ENCODE data around the gene ZC3HAV1L.
"Not testable (repeated sequence)": the region's sequence is repeated elsewhere in the genome, so short reads cannot be mapped to it uniquely, and the experiment has no call there.

Gene ZC3HAV1L

DNA sequence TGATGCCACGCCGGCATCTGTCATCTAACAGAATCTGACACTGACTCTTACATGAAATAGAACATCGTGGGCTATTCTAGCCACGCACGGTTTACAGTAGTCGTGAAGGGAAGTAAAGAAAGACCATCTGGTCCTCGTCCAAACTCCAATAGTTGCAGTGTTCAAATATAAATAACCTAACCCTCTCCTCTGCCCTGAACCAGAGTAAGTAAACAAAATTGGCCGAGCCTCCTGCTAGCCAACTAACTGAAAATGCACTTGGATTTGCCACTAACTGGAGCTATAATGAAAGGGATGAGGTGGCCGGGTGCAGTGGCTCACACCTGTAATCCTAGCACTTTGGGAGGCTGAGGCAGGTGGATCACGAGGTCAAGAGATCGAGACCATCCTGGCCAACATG, 29.5 kb upstream of the ZC3HAV1L start:
- no peak overlapping the region for H3K27ac ChIP-seq
- TF ChIP-seq, protein P1, sequence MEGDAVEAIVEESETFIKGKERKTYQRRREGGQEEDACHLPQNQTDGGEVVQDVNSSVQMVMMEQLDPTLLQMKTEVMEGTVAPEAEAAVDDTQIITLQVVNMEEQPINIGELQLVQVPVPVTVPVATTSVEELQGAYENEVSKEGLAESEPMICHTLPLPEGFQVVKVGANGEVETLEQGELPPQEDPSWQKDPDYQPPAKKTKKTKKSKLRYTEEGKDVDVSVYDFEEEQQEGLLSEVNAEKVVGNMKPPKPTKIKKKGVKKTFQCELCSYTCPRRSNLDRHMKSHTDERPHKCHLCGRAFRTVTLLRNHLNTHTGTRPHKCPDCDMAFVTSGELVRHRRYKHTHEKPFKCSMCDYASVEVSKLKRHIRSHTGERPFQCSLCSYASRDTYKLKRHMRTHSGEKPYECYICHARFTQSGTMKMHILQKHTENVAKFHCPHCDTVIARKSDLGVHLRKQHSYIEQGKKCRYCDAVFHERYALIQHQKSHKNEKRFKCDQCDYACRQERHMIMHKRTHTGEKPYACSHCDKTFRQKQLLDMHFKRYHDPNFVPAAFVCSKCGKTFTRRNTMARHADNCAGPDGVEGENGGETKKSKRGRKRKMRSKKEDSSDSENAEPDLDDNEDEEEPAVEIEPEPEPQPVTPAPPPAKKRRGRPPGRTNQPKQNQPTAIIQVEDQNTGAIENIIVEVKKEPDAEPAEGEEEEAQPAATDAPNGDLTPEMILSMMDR (conservative IDR thresholded peaks at IDR 0.05), result no peak
- TF ChIP-seq ZFX (IDR thresholded peaks at IDR 0.05), result no peak

DNA sequence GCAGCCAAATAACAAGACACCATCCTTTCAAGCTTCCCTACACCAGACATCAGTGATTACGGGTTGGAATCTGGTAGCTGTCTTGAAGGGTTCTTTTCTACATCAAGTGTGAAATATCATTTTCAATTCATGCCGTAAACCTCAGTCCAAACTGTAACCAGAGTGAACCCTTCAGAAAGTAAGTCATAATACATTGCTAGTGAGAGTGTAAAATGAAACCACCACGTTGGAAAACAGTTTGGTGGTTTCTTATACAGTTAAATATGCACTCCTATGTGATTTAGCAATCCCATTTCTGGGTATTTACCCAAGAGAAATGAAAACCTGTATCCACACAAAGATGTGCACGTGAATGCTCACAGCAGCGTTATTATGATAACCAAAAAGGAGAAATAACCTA, 25.6 kb upstream of the ZC3HAV1L start:
- TF ChIP-seq ZFX (IDR thresholded peaks at IDR 0.05), result no peak
- TF ChIP-seq, protein P1 (conservative IDR thresholded peaks at IDR 0.05), result no peak
- H3K27ac ChIP-seq, result no peak overlapping the region

DNA sequence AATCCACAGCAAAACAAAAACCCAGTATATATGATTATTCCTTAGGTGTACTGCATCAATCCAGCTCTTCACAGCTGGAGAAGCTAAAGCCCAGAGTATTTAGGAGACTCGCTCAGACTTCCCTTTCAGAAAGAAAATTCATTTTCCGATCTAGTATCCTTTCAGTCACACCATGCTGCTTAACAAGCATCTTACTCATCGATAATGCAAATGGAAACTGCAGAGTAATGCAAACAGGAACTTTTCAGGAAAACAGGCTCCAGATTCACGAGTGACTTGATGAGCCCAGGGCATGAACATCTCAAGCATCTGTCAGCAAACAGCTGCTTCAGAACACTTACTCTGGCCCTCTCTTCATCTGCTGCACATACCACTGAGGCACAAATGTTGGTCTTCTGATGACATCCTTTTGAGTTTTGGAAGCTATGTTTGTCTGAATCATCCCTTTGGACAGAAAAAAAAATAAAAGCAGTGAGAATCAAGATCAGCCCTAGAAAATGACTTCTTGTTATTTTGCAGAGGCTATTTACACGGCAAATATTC, 24.9 kb upstream of the ZC3HAV1L start:
- TF ChIP-seq, protein P1 (conservative IDR thresholded peaks at IDR 0.05), result no peak
- TF ChIP-seq ZFX (IDR thresholded peaks at IDR 0.05), result no peak
- H3K27ac ChIP-seq, result no peak overlapping the region

DNA sequence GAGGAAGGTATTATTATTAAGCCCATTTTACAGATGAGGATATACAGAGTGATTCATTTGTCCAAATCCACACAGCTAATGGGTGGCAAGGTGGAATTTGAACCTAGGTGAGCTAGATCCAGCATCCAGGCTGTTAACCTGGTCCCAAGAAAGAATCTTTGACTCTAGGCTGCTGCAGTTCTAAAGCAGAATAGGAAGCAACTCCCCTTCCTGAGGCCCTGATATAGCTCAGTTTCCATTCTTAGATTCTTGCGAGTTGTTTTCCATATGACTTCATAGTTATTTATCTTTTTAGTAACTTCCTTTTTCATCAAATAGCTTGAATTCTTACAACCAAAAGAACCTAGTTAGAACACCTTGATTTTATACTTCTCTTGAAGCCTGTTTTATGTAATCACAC, 24.1 kb upstream of the ZC3HAV1L start:
- TF ChIP-seq ZFX (IDR thresholded peaks at IDR 0.05), result no peak
- TF ChIP-seq, protein P1 (conservative IDR thresholded peaks at IDR 0.05), result no peak
- no peak overlapping the region for H3K27ac ChIP-seq

DNA sequence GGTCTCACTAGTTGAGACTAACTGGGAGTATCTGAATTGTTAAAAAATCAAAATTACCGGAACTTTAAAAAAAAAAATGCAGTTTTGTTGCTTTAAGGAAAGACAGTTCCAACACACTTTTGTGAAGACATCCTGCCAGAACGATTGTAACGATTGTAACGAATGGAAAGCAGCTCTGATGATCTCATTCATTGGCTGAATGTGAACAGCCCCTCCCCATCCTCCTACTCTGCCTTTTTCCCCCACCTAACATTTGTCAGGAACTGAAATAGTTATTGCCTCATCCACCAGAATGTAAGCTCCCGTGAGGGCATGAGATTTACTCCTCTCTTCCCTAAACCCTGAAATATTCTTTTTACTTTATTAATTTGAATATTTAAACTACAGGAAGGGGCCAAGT, 23.1 kb upstream of the ZC3HAV1L start:
- no peak for TF ChIP-seq ZFX (IDR thresholded peaks at IDR 0.05)
- TF ChIP-seq, protein P1 (conservative IDR thresholded peaks at IDR 0.05), result no peak
- no peak overlapping the region for H3K27ac ChIP-seq

DNA sequence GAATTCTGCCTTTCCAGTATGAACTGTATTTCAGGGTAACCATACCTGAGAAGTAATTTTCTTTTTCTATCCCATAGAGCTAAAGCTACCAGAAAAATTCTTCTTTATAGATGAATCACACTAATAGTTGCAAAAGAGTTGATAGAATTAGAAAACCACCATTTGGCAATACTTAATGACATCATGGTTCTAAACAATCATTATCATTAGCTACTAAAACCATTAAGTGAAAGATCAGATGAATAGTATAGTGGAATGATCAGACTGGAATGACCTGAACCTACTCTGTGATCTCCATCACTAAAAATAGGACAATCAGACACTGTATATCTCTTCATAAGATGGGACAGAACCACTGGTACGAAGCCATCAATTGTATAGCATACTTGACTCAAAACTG, 19.8 kb upstream of the ZC3HAV1L start:
- no peak for TF ChIP-seq ZFX (IDR thresholded peaks at IDR 0.05)
- TF ChIP-seq, protein P1 (conservative IDR thresholded peaks at IDR 0.05), result no peak
- no peak overlapping the region for H3K27ac ChIP-seq

DNA sequence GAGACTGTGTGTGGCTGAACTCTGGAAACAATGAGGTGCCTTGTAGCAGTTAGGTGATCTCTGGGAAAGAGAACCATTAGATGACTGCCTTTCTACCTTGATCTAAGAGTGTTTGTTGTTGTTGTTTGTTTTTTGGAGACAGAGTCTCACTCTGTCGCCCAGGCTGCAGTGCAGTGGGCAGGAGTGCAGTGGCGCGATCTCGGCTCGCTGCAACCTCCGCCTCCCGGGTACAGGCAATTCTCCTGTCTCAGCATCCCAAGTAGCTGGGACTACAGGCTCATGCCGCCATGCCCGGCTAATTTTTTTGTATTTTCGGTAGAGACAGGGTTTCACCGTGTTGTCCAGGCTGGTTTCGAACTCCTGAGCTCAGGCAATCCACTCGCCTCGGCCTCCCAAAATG, 18.8 kb upstream of the ZC3HAV1L start:
- not testable (repeated sequence) for H3K27ac ChIP-seq

DNA sequence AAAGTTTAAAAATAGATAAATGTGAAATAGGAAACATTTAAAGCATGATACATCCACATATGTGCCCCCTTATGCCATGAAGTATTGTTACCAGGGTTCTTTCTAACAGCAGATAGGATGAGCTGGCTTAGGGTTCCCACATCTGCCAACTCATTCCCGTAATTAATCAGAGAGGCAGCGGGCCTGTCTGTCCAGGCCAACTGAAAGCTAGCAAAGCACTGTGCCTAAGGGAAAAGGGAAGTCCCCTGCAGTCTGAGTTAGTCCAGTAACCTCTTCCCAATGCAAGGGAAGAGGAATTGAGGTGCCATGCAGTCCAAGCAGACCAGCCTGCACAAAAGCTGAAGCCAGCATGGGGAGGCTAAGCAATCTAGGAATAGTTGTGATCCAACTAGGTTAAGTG, 18.3 kb upstream of the ZC3HAV1L start:
- H3K27ac ChIP-seq, result no peak overlapping the region
- TF ChIP-seq, protein P1 (conservative IDR thresholded peaks at IDR 0.05), result no peak
- no peak for TF ChIP-seq ZFX (IDR thresholded peaks at IDR 0.05)

Measured in C4-2B (cell line).